H1 (cell line): Measurements from ENCODE around the gene PKP1. TPM values are rescaled to one million over a fixed set of nuclear protein-coding genes. Genes with fewer than 3 reads are reported as not detected.

ENCODE experiments used
- HDAC2 ChIP-seq, 2 experiments: fragments of 300-600 bp in 1 of 2; sonication (generic) in 1 of 2; IDR thresholded peaks; 2 replicates each; pipeline ENCODE4 v1.6.1; 2011 to 2012; ENCODE audit warnings: low read depth in 2 of 2, low read length in 2 of 2, mild to moderate bottlenecking in 2 of 2, moderate library complexity in 2 of 2, borderline replicate concordance in 1 of 2, inconsistent platforms in 1 of 2
- polyA plus RNA-seq, 7 experiments: library from polyadenylated mRNA; depleted of rRNA in 3 of 7; stranded (reverse) in 5 of 7; unstranded in 2 of 7; fragments of >200 nt in 5 of 7; fragments of 200-250 nt in 2 of 7; gene quantifications; 1 replicate in 5 of 7; 2 replicates in 1 of 7; 4 replicates in 1 of 7; pipeline versions ENCODE4 v1.2.1 to v1.2.3, GENCODE V29; 2011 to 2013; ENCODE audit warnings: missing spikeins in 2 of 7, mixed read lengths in 2 of 7
- total RNA-seq: library from RNA; stranded (reverse); fragmentation: NEBNext Ultra II Directional; extraction: Animal tissue kit (Norgen Biotek cat#: 25700); gene quantifications from 2 replicates; pipeline ENCODE4 v1.2.1, GENCODE V29; 2021

PKP1 gene
- total and polyA plus RNA-seq, 2 of the 8 experiments (the other 6 are each of a cell fraction or from before 2014, with no cell fraction given): 0.21 to 0.95 TPM

DNA sequence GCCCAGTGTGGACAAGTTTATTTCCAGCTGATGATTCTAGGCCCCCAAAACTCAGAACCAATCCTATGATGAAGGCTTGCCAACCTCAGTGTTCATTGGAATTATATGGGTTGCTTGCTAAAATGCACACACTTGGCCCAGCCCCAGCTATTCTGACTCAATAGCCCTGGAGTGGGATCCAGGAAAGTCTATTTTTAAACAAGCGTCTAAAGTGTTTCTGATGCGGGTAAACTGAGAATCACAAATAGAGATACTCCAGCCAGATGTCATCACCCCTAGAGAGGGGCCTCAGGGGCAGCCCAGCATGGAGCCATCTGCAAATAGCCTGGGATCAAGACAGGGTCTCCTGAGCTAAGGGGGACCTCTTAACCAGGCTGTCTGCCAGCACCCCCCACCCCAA is 46.0 kb downstream of the PKP1 start (continued):
- TF ChIP-seq HDAC2 (IDR thresholded peaks at IDR 0.05; ENCODE audit: borderline replicate concordance in 1 of 2, low read depth in 2 of 2, low read length in 2 of 2): no peak
